Hypothalamus (tissue), 51 donors: ENCODE measurements around the gene ZNF668.
"Not testable (repeated sequence)": the region's sequence is repeated elsewhere in the genome, so short reads cannot be mapped to it uniquely, and the experiment has no call there.

ENCODE experiments used
- DNase-seq, 51 donors: peaks; one replicate each; lab custom pipeline; 2025; lab: John Stamatoyannopoulos, UW

Gene ZNF668

DNA sequence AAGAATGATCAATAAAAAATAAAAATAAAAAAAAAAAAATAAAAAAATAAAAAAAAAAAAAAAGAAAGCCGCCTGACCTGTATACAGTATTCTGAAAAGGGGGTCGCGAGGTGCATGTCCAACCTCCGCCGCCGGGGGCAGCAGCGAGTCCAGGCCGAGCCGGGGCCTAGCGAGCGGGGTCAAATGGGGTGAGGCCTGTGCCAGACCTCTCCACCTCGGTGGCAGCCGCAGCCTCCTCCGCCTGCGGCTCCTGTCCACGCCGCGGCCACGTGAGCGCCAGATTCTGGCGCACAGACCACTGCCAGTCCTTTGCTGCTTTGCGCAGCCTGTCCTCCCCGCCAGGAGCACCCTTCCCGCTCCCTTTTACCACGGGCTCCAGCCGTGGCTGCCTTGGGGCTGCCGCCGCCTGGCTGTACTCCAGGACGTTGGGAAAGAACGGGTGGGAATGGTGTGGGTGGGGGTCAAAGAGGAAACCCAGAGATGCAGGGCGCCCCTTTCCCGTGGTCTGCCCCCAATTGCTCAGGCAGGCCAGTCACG, 31.7 kb upstream of the ZNF668 start:
- peak in 47 of 51 donors; percentile 16 to 84 (median 69) for DNase-seq

GRCh38 chr16:31100876-31101641, 27.0 kb upstream of the ZNF668 start:
- DNase-seq: not testable (repeated sequence)

DNA sequence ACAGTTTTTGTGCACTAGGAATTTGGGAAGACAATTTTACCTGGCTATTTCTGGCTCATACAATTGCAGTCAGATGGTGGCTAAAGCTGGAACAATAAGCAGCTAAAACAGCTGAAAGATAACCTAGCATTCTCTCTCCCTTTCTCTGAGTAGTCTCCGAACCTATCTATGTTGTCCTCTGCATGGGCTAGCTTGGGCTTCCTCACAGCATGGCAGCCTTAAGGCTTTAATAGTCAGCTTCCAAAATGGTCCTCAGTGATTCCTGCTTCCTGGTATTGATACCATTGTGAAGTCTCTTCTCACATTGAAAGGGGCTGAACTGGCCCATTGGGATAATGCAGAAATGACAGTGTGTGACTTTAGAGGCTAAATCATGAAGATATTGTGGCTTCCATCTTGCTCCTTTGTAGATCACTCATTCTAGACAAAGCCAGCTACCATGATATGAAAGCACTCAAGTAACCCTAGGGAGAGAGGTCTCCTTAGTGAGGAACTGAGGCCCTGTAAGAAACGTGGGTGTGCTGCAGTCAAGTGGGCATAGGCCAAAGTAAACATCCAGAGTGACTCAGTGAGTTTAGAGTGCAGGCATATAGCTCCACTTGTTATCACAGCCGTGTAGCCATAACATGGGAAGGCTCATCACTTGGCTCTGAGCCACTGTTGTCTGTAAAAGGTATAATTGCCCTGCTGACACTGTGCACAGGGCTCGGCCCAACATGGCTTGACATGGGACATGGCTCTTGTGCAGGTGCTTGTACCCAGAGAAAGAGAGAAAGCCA, 26.0 kb upstream of the ZNF668 start:
- no peak for DNase-seq

DNA sequence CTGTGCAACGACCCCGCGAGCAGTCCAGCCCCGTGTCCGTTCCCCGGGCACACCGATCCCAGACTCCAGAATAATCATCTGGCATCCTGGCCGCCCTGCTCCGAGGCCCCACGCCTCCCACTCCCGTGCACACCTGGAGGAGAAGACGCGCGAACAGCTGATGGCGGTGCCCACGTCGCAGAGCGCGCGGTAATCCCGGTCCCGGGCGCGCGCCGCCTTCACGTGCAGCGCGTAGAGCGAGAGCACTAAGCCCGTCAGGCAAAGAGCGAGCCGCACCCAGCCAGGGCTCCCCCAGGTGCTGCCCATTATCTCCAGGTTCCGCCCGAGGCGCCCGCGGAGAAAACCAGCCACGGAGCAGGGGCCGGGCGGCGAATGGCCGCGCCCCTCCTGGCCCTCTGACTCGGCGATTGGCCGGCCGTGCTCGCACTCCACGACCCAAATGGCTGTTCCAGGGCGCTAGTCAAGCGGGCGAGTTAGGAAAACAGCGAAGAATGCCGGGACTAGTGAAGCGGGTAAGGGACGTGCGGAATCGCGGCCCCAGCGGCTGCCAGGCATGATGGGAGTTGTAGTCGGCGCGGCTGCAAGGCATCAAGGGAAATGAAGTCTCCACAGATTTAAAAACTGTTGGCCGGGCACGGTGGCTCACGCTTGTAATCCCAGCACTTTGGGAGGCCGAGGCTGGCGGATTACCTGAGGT, 20.5 kb upstream of the ZNF668 start, which contains the start of gene VKORC1:
Gene VKORC1 (minus strand): TSS at position 374 of the 697 bp plus-strand sequence. CDS start 68 bp downstream, at position 306.
- DNase-seq: peak; percentile 39 to 96 (median 87)

DNA sequence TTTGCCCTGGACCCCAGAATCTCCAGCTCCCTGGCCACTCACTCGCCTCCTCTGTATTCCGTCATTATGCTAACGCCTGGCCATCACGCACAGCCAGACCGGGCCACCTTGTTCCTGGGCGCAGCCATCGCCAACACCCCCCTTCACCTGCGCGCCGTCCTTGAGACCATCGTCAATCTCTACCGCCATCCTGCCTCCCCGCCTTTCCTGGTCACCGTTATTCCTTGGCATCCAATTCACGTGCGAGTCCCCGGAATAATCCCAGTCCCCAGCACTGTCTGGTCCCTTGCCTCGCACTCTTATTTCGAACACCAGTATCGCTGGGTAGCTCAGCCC, 20.0 kb upstream of the ZNF668 start:
- peak in 9 of 51 donors; percentile 23 to 45 (median 30) for DNase-seq

- peak in 37 of 51 donors; percentile 6 to 74 (median 44) for DNase-seq
Observed at GRCh38 chr16:31093132-31093703, 19.2 kb upstream of the ZNF668 start.

DNA sequence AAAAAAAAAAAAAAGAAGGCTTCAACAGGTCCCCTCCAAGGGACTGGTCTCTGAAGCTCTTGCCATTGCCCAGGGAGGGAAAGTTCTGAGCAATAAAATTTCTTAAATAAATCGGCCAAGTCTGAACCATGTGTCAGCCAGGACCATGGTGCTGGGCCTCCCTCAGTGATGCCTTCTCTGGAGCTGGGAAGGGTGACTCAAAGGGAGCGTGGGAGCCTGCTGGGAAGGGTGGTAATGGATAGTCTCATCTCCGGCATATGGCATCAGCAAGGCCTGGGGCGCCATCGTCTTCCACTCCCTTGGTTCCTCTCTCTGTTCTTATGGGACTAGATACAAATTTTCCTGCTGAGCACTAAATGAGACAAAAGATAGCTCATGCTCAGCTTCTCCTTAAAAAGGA, 18.3 kb upstream of the ZNF668 start:
- DNase-seq: peak in 1 of 51 donors; percentile 31

- DNase-seq: no peak
Observed at GRCh38 chr16:31090540-31090939, 16.5 kb upstream of the ZNF668 start.

- DNase-seq: no peak
Observed at GRCh38 chr16:31089199-31089598, 15.2 kb upstream of the ZNF668 start.

DNA sequence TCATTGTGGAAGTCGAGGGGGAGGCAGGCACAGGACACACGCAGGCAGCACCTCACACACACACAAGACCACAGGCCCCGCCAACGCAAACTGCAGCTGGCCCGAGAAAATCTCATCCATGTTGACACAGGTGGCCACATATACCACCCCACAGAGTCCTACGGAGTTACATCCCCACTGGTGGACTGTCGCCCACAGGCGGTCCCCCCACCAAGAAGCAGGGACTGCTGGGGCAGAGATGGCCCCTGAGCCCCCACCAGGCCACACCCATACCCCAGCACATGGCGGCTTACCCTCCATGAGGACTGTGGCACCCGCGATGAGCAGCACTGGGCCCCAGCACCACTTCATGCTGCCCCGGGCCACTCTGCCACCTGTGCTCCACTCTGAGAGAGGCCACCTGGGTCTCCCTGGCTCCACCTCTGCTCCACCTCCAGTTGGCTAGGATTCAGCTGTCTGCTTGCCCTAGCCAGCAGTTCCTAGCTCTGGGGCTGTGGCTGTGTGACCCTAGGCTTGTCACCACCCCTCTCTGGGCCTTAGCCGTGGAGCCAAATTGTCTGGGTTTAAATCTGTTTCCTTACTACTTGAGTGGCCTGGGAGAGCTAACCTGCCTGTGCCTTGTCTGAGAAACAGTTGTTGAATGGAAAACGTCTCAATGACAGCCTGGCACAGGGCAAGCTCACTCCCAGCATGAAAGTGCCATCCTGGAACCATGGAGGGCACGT, 14.6 kb upstream of the ZNF668 start, which contains the start of gene PRSS53:
Gene PRSS53 (minus strand): TSS at position 485 of the 725 bp plus-strand sequence. CDS start 134 bp downstream, at position 351.
- no peak for DNase-seq

DNA sequence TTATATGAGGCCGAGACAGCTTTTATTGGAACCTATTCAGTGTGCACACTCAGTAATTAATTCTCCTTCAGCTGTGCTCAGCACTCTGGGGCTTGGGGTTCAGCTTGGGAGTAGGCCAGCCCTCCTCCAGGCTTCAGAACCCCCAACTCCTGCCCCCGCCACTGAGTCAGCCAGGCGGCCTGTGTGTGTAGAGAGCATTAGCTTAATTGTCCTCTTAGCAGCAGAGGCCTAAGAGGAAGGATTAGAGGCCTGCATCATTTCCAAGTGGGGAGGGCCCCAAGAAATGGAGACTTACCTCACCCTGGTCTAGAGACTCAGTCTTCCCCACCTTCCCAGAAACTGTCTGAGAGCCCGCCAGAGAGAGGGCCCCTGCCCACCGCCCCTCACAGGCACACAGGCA, 13.9 kb upstream of the ZNF668 start:
- DNase-seq: no peak

- DNase-seq: no peak
Observed at GRCh38 chr16:31087481-31087880, 13.4 kb upstream of the ZNF668 start.

DNA sequence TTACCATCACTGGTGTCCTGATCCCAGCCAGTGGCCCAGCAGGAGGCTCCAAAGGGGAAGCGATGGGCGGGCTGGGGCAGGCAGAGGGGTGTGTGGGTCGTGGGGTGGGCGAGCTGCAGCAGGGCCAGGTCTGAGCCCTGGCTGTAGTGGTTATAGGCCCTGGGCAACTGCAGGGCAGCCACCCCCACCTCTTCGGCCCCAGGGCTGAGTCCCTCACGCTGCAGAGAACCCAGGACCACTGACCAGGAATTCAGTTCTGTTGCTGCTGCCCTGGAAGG, 12.5 kb upstream of the ZNF668 start:
- DNase-seq: no peak

GRCh38 chr16:31085873-31086628, 12.0 kb upstream of the ZNF668 start:
- no peak for DNase-seq

- DNase-seq: no peak
Observed at GRCh38 chr16:31085411-31085810, 11.4 kb upstream of the ZNF668 start.

DNA sequence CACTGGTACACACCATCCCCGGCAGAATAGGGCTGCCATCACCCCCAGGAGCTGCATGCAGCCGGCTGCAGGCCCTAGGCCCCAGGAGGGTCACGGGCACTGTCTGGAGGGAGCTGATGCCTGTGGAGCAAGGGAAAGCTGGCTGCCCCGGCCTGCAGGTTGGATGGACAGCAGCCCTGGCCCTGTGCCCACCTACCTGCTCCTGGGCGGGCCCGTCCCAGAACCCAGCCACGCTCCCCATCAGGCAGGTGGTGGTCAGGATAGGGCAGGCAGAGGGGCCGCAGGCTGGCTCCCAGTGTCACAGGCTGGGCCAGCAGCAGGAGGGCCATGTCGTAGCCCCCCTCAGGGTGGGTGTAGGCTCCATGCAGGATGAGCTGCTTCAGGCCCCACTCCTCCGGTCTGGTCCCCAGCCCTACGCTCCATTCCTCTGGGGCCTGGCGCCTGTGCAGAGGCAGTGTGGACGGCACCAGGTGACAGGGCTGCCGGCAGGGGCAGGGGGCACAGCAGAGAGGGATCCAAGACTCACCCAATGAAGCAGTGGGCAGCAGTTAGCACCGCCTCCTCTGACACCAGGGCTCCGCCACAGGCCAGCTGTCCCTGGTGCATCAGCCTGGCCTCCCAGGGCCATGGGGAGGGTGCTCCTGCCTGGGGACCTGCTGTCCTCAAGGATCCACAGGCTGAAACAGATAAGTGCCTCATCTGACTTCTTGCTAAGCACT, 10.7 kb upstream of the ZNF668 start:
- DNase-seq: no peak

- DNase-seq: no peak
Observed at GRCh38 chr16:31083981-31084380, 9.9 kb upstream of the ZNF668 start.

DNA sequence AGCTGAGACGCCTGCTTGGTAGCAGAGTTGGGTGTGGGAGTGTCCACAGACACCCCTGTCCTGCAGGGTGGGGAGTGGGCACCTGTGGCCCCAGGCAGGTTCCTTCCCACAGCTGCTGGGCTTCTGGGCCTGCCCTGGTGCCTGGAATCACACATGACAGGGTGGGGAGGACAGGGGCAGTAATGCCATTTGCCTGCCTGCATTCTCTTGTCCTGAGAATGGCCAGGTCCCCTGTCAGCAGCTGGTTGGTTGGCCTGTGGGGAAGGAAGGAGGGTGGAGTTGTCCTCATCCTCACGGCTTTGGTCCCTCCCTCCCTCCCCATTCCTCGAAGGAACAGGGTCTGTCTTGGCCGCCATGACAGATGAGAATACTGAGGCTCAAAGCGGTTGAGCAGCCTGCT, 9.5 kb upstream of the ZNF668 start:
- DNase-seq: no peak

GRCh38 chr16:31083081-31083480, 9.0 kb upstream of the ZNF668 start:
- DNase-seq: no peak
